Neuron (in vitro differentiated cells): ENCODE results near the gene GRN.
A peak's percentile ranks its signal among the peaks of the same experiment; 100 is the strongest.

Source experiments
- H2AFZ ChIP-seq: one replicate; pipeline ENCODE4 v1.6.1; 2013; ENCODE audit warnings: low read depth, mild to moderate bottlenecking, inconsistent platforms, low read length, moderate library complexity
- H3K27me3 ChIP-seq: one replicate; pipeline ENCODE4 v1.6.1; 2013; ENCODE audit warnings: low read length; ENCODE audit not compliant: insufficient read depth
- H3K36me3 ChIP-seq: one replicate; pipeline ENCODE4 v1.6.1; 2013; ENCODE audit warnings: low read length; ENCODE audit not compliant: insufficient read depth
- H3K4me1 ChIP-seq: one replicate; pipeline ENCODE4 v1.6.1; 2013; ENCODE audit warnings: low read length; ENCODE audit not compliant: insufficient read depth
- H3K4me3 ChIP-seq: 2 replicates; pipeline ENCODE4 v1.5.1; 2013; ENCODE audit warnings: mild to moderate bottlenecking, low read length, moderate library complexity
- H3K9me3 ChIP-seq: one replicate; pipeline ENCODE4 v1.6.1; 2013; ENCODE audit warnings: low read length

GRN gene

GRCh38 chr17:44344939-44345453 is at the start of gene GRN:
TSS of gene GRN (plus strand) at chr17:44345302. CDS start at chr17:44349165, 3,863 bp downstream.
- H3K27me3 ChIP-seq, result peaks cover 6% of the 10 kb centered on the region
- peak within 1 kb of the TSS; percentile 76 for H3K4me3 ChIP-seq
- H2AFZ ChIP-seq, result peak within 1 kb of the TSS; percentile 30
- no peaks in the 10 kb centered on the region for H3K36me3 ChIP-seq
- peaks cover 6% of the 10 kb centered on the region for H3K4me1 ChIP-seq
- no peaks in the 10 kb centered on the region for H3K9me3 ChIP-seq

GRCh38 chr17:44297975-44298374 is 47.1 kb upstream of the GRN start:
- Histone ChIP-seq H3K4me3 (no peak overlapping the region), H3K36me3 (no peaks in the 10 kb centered on the region), H3K4me1 (no peaks in the 10 kb centered on the region), H3K27me3 (peaks cover 7% of the 10 kb centered on the region), H3K9me3 (peaks cover 2% of the 10 kb centered on the region), H2AFZ (no peak overlapping the region)

DNA sequence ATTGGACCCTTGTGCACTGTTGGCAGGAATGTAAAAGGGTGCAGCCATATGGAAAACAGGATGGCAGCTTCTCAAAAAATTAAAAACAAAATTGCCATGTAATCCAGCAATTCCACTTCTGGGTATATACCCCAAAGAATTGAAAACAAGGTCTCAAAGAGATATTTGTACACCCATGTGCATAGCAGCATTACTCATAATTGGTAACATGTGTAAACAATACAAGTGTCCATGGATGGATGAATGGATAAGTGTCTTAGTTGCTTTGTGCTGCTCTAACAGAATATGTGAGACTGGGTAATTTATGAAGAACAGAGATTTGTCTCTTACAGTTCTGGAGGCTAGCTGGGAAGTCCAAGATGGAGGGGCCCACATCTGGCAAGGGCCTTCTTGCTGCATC is 40.5 kb upstream of the GRN start:
- H2AFZ ChIP-seq, result no peak overlapping the region
- peaks cover 3% of the 10 kb centered on the region for H3K27me3 ChIP-seq
- H3K4me3 ChIP-seq, result no peak overlapping the region
- H3K36me3 ChIP-seq, result no peaks in the 10 kb centered on the region
- no peaks in the 10 kb centered on the region for H3K9me3 ChIP-seq
- peaks cover 20% of the 10 kb centered on the region for H3K4me1 ChIP-seq

- peaks cover 6% of the 10 kb centered on the region for H3K27me3 ChIP-seq
These were observed 37.5 kb upstream of the GRN start for GRCh38 chr17:44307387-44308186.

GRCh38 chr17:44308320-44308818 is 36.7 kb upstream of the GRN start, which contains the start of gene RUNDC3A:
TSS of gene RUNDC3A (plus strand) at chr17:44308601. CDS start at chr17:44308833, 232 bp downstream.
- peaks cover 30% of the 10 kb centered on the region for H3K4me1 ChIP-seq
- H3K27me3 ChIP-seq, result peaks cover 9% of the 10 kb centered on the region
- no peaks in the 10 kb centered on the region for H3K9me3 ChIP-seq
- H3K4me3 ChIP-seq, result peak within 1 kb of the TSS; percentile 59
- no peak within 1 kb of the TSS for H2AFZ ChIP-seq
- H3K36me3 ChIP-seq, result no peaks in the 10 kb centered on the region

More at GRCh38 chr17:44307387-44308186, 37.5 kb upstream of the GRN start:
- Histone ChIP-seq H3K36me3 (no peaks in the 10 kb centered on the region), H3K4me3 (peak overlapping the region; percentile 59), H3K9me3 (no peaks in the 10 kb centered on the region), H3K4me1 (peaks cover 30% of the 10 kb centered on the region), H2AFZ (no peak overlapping the region)

- Histone ChIP-seq H3K4me1 (peaks cover 30% of the 10 kb centered on the region), H3K4me3 (peak overlapping the region; percentile 59)
These were observed 36.2 kb upstream of the GRN start for GRCh38 chr17:44308865-44309264.

GRCh38 chr17:44309472-44309871 is 35.6 kb upstream of the GRN start:
- Histone ChIP-seq H3K4me3 (peak overlapping the region; percentile 59), H3K36me3 (no peaks in the 10 kb centered on the region), H2AFZ (no peak overlapping the region), H3K27me3 (peaks cover 15% of the 10 kb centered on the region), H3K9me3 (no peaks in the 10 kb centered on the region), H3K4me1 (peaks cover 30% of the 10 kb centered on the region)

More at GRCh38 chr17:44308865-44309264, 36.2 kb upstream of the GRN start:
- H3K36me3 ChIP-seq, result no peaks in the 10 kb centered on the region
- H3K27me3 ChIP-seq, result peaks cover 9% of the 10 kb centered on the region
- no peaks in the 10 kb centered on the region for H3K9me3 ChIP-seq
- no peak overlapping the region for H2AFZ ChIP-seq

DNA sequence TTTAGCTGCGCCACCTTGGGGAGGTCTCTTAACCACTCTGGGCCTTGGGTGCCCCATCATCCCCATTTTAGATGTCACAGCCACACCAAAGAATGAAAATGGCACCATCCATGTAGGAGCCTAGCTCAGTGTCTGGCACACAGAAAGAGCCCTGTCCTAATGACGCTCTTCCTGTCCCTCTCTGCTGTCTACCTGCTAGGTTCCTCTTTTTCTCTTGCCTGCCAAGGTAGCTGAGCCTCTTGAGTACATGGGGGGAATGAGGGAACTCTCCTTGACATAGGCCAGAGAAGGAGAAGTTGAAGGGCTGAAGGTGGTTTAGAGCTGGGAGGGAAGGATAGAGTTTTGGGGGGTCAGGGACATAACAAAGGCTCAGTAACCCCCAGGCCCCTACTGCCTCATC is 34.9 kb upstream of the GRN start:
- Histone ChIP-seq H3K4me1 (peaks cover 35% of the 10 kb centered on the region), H3K27me3 (peaks cover 22% of the 10 kb centered on the region), H3K36me3 (no peaks in the 10 kb centered on the region), H3K4me3 (no peak overlapping the region), H2AFZ (no peak overlapping the region), H3K9me3 (no peaks in the 10 kb centered on the region)

DNA sequence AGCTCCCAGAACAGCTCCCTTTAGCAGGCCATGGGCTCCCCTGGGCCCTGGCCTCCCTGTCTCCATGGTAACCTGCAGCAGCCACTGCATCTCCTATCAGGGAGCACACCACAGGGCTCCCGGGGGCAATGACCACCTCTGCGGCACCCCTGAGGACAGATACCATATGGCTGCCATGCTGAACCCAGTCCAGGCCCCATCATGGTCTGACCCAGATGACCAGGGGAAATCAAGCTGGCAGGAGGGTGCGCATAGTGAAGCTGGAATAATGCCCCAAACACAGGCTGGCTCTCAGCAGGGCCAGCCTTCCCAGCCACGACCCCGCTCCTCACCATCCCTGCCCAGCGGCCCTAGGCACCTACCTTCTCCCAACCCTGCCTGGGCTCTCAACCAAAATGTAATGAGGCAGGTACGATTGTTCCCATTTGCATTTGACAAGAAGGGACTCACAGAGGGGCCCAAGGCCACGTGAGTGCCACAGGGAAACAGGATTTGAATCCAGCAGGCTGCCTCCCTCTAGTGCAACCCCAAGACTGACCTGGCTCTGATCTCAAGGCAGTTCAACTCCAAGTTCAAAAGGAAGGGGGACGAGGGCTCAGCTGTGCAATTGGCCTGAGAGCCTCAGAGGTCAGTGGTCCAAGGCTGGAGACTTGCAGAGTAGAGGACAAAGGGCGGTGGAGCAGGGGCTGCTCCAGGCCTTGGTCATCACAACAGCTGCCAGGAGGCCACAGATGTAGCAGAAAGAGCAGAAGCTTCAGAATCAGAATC is 34.3 kb upstream of the GRN start:
- H2AFZ ChIP-seq, result no peak overlapping the region
- H3K4me3 ChIP-seq, result no peak overlapping the region
- H3K27me3 ChIP-seq, result peaks cover 25% of the 10 kb centered on the region
- no peaks in the 10 kb centered on the region for H3K36me3 ChIP-seq
- H3K4me1 ChIP-seq, result peaks cover 37% of the 10 kb centered on the region
- no peaks in the 10 kb centered on the region for H3K9me3 ChIP-seq

DNA sequence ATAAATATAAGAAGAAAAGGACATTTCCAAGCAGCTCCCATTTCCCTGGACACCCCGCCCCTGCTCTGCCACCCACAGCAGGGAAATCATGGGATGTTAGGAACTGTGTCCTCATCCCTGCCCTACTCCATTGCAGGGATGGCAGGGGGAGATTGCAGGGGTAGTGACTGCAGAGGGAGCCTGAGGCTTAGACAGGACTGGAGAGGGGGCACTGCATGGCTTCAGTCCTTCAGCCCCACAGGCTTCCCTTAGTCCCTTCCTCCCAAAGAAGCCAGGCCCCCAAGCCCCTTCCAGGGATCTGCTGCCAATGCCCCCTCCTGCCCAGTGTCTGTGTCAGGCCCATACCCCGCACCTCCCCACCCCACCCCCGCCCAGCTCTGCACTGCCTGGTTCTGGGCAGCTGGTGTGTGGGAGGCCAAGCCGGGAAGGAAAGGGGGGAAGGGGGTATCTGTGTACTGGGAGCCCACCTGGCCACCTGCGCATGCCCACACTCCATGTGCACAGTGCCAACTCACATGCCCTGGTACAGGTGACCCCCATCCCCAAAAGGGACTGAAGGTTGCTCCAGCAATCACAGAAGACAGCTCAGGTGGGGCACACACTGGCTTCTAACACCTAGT is 33.4 kb upstream of the GRN start:
- H3K27me3 ChIP-seq, result peaks cover 33% of the 10 kb centered on the region
- no peaks in the 10 kb centered on the region for H3K9me3 ChIP-seq
- H3K4me3 ChIP-seq, result no peak overlapping the region
- H2AFZ ChIP-seq, result no peak overlapping the region
- no peaks in the 10 kb centered on the region for H3K36me3 ChIP-seq
- H3K4me1 ChIP-seq, result peaks cover 39% of the 10 kb centered on the region

DNA sequence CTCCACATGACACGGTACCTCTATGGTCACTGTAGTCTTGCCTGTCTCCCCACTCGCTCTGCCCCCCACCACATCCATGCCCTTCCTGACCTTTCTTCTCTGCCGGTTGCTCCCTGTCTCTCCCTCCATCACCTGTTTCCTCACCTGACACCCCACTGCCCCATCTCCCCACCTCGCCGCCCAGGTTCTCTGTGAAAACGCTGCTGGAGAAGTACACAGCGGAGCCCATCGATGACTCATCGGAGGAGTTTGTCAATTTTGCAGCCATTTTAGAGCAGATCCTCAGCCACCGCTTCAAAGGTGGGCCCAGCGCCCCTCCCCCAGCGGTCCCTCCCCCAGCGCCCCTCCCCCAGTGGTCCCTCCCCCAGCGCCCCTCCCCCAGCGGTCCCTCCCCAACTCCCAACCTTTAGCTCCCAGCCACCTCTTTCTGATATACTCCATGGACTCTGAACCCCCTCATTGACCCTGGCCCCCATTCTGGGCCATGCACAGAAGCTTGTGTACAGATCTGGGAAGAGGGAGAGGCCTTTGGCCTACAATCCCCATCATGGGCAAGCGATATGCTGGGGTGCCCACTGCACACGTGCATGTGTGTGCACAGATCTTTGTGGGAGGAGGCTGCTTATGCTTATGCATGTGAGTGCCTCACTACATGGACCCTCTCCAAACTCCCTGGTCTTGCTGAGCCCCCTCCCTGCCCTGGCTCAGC is 32.6 kb upstream of the GRN start:
- H3K27me3 ChIP-seq, result peaks cover 42% of the 10 kb centered on the region

GRCh38 chr17:44314031-44314430 is 31.1 kb upstream of the GRN start:
- Histone ChIP-seq H3K4me1 (peaks cover 25% of the 10 kb centered on the region), H3K4me3 (no peak overlapping the region), H3K36me3 (no peaks in the 10 kb centered on the region), H2AFZ (no peak overlapping the region), H3K27me3 (peaks cover 42% of the 10 kb centered on the region), H3K9me3 (peaks cover 2% of the 10 kb centered on the region)

More for the DNA sequence above, 32.6 kb upstream of the GRN start:
- Histone ChIP-seq H3K9me3 (peaks cover under 1% of the 10 kb centered on the region), H3K4me1 (peaks cover 32% of the 10 kb centered on the region), H3K4me3 (no peak overlapping the region), H2AFZ (no peak overlapping the region), H3K36me3 (no peaks in the 10 kb centered on the region)
